ENCODE data around the gene ZNF277.

- TF ChIP-seq, protein P1, sequence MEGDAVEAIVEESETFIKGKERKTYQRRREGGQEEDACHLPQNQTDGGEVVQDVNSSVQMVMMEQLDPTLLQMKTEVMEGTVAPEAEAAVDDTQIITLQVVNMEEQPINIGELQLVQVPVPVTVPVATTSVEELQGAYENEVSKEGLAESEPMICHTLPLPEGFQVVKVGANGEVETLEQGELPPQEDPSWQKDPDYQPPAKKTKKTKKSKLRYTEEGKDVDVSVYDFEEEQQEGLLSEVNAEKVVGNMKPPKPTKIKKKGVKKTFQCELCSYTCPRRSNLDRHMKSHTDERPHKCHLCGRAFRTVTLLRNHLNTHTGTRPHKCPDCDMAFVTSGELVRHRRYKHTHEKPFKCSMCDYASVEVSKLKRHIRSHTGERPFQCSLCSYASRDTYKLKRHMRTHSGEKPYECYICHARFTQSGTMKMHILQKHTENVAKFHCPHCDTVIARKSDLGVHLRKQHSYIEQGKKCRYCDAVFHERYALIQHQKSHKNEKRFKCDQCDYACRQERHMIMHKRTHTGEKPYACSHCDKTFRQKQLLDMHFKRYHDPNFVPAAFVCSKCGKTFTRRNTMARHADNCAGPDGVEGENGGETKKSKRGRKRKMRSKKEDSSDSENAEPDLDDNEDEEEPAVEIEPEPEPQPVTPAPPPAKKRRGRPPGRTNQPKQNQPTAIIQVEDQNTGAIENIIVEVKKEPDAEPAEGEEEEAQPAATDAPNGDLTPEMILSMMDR (conservative IDR thresholded peaks at IDR 0.05) = no peak
- TF ChIP-seq EZH2 (IDR thresholded peaks at IDR 0.05; ENCODE audit: low read depth) = no peak
Observed at GRCh38 chr7:112199035-112199655, 7.3 kb upstream of the ZNF277 start.
